Kidney epithelial cell (primary cell): Measurements from ENCODE around the gene HYAL3. TPM values are rescaled to one million over a fixed set of nuclear protein-coding genes. Genes with fewer than 3 reads are reported as not detected.
A peak's percentile ranks its signal among the peaks of the same experiment; 100 is the strongest.

Source experiments
- DNase-seq: peaks from one replicate; pipeline ENCODE4 v3.0.0-alpha.2; 2010; ENCODE audit warnings: low read depth
- H3K27me3 ChIP-seq: 2 replicates; pipeline ENCODE4 v1.6.0; 2011; ENCODE audit warnings: low read length; ENCODE audit not compliant: control insufficient read depth, insufficient read depth
- H3K36me3 ChIP-seq: 2 replicates; pipeline ENCODE4 v1.5.1; 2011; ENCODE audit warnings: low read length; ENCODE audit not compliant: control insufficient read depth, insufficient read depth
- H3K4me3 ChIP-seq: 2 replicates; pipeline ENCODE4 v1.5.1; 2011; ENCODE audit warnings: low read depth, mild to moderate bottlenecking, control low read depth, low read length
- total RNA-seq: library from RNA; depleted of rRNA; stranded (reverse); fragments of >200 nt; gene quantifications from 2 replicates; pipeline ENCODE4 v1.2.3, GENCODE V29; 2015
- TF ChIP-seq, protein P1 (sequence below): IDR thresholded peaks from 2 replicates; pipeline ENCODE4 v1.5.1; 2011; ENCODE audit warnings: mild to moderate bottlenecking, moderate library complexity, low read length, control low read depth, inconsistent platforms; ENCODE audit not compliant: insufficient read depth, poor library complexity, severe bottlenecking

The HYAL3 gene
- total RNA-seq, 1 donor from 2014 or later, result 7.6 TPM

DNA sequence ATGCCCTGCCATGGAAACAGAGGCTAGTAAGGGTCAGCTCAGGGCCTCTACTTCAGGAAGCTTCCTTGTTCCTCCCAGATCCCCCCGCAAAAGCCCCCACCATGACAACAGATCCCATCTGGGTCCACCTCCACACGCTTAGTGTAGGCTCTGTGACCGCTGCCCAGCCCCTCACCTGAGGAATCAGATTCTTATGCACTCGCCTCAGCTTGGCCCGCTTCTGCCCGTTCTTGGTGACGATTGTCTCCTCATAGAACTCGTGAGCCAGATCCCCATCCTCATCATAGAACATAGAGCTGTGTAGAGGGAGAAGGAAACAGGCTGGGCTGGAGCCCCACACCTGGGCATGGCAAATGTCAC is 27.0 kb upstream of the HYAL3 start:
- Histone ChIP-seq H3K4me3 (no peak overlapping the region), H3K27me3 (no peaks in the 10 kb centered on the region), H3K36me3 (peaks cover 1% of the 10 kb centered on the region)
- DNase-seq, result no peak
- TF ChIP-seq, protein P1, sequence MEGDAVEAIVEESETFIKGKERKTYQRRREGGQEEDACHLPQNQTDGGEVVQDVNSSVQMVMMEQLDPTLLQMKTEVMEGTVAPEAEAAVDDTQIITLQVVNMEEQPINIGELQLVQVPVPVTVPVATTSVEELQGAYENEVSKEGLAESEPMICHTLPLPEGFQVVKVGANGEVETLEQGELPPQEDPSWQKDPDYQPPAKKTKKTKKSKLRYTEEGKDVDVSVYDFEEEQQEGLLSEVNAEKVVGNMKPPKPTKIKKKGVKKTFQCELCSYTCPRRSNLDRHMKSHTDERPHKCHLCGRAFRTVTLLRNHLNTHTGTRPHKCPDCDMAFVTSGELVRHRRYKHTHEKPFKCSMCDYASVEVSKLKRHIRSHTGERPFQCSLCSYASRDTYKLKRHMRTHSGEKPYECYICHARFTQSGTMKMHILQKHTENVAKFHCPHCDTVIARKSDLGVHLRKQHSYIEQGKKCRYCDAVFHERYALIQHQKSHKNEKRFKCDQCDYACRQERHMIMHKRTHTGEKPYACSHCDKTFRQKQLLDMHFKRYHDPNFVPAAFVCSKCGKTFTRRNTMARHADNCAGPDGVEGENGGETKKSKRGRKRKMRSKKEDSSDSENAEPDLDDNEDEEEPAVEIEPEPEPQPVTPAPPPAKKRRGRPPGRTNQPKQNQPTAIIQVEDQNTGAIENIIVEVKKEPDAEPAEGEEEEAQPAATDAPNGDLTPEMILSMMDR, result no peak

DNA sequence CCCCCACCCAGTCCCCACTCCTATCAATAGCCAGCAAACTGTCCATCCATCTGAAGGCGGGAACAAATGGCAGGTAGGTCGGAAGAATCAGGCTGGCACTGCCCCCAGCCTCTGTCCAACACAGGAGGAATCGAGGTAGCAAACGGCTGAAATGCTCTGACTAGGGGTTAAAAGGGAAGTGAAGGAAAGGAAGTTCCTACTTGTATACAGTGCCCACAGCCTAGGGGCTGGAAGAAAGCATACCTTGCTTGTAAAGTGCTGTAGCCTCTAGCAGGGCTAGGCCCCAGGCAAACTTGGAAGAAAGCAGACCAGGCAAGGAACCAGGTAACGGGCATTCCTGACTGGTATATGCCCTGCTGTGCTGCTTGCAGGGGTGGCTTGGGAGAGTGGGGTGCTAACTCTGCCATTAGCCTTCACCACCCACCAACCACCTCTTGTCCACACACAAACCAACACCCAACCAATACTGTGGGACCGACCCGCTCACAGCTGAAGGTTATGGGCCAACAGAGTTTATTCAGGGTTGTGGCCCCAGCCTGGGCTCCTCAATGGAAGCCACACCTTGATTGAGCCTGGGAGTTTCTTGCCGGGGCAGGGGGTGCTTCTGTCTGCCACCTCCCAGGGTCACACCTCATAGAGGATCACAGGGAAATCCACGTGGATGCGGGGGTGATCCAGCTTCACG is 26.4 kb upstream of the HYAL3 start:
- no peak overlapping the region for H3K4me3 ChIP-seq
- TF ChIP-seq, protein P1, result no peak
- H3K27me3 ChIP-seq, result no peaks in the 10 kb centered on the region
- no peak for DNase-seq
- peaks cover 1% of the 10 kb centered on the region for H3K36me3 ChIP-seq

DNA sequence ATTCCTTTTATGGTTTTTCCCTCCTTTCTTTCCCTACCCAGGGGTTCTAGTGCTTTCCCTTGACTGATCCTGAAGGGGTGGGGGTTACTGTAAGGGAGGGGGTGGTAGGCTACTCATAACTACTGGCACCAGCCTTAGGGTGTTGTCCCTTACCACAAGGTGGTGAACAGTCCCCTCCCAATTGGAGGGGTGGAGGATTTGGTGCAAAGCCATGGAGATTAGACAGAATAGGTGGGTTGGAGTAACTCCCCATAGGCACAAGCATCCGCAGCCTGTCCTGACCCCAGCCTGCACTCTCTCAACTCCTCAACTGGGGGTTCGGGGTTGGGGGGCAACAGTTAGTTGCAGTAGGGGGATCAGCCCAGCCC is 25.9 kb upstream of the HYAL3 start:
- H3K27me3 ChIP-seq, result no peaks in the 10 kb centered on the region
- TF ChIP-seq, protein P1, result no peak
- DNase-seq, result no peak
- H3K4me3 ChIP-seq, result no peak overlapping the region
- peaks cover 1% of the 10 kb centered on the region for H3K36me3 ChIP-seq

DNA sequence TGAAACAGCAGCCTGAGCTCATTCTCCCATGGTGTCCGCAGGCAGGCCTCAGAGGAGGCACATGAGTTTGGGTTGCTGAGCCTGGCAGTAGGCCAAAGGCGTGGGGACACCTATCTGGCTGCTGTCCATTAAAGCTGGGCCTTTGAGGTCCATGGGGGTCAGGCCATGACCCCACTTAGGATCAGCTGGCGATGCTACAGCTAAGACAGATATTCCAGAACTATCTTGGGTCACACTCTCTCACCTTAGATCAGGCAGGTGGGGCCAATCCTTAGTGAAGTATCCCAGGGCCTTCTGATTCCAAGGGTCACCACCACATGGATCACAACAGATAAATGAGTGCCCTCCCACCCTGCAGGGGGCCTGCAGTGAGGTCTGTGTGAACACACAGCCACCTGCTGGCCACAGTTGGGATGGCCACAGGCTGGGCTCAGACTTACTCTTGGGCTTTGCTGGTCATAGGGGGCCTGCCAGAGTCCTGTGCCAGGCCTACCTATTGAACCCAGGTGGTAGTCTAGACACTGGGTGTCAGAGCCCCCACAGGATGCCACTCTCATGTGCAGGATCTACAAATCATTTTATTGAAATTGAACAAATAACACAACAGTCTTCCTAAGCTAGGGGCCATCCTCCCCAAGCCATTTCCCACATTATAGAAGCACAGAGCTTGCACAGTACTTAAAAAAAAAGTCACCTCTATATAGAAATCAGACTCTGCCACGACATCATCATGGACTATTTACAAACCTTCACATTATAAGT is 25.3 kb upstream of the HYAL3 start:
- Histone ChIP-seq H3K4me3 (no peak overlapping the region), H3K27me3 (no peaks in the 10 kb centered on the region), H3K36me3 (no peaks in the 10 kb centered on the region)
- DNase-seq, result no peak
- TF ChIP-seq, protein P1, result peak; percentile 91

DNA sequence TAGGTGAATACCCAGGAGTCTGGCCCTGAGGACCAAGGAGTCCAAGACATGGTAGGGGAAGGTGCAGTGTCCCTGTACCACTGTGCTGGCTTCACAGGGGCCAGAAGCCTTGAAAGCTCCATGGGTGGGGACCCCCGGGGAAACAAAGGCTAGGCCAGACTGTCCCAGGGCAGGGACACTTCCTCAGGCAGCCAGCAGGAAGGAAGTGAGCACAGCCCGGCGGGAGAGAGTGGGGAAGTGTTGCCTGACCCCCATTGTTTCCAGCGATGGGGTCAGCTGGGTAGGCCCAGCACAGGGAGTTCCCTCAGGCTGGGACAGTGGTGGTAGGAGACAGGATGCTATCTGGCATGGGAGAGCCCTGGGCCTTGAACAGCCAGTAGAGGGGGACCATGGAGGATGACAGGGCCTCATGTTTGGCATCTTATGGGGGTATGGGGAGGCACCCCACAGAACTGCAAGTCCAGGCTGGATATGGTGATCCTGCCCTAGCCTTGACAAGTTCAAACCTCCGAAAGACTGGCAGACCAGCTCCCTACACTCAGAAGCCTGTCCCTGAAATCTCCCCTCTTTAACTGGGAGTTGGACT is 24.5 kb upstream of the HYAL3 start:
- TF ChIP-seq, protein P1, result no peak
- no peak for DNase-seq
- H3K4me3 ChIP-seq, result no peak overlapping the region
- no peaks in the 10 kb centered on the region for H3K27me3 ChIP-seq
- H3K36me3 ChIP-seq, result no peaks in the 10 kb centered on the region
